ENCODE results near the gene SERTAD2.

SERTAD2 gene

DNA sequence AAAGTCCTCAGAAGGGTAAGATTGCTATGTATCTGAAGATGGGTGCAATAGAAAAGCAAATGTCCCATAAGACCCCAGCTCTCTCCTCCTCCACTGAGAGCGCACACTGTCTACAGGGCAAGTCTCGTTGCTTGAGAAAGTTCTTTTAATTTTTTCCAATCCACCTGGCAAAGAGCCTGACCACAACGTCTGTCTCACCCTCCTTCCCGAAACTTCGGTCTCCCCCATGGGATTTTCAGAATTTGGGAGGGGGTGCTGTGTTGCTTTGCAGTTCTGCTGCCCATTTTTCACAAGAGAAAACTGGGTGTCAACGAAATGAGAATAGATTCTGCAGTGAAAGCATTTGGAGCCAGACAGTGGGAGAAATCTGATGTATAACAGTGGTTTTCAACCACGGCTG, 40.4 kb downstream of the SERTAD2 start:
- H3K9me3 ChIP-seq (ENCODE audit: low read length) = no peaks in the 10 kb centered on the region
- peaks cover 10% of the 10 kb centered on the region for H3K4me1 ChIP-seq (ENCODE audit: insufficient read depth, low read length)
- no peaks in the 10 kb centered on the region for H3K27me3 ChIP-seq (ENCODE audit: insufficient read depth, low read length)
- H3K4me3 ChIP-seq (ENCODE audit: low read length) = no peak overlapping the region
- no peak overlapping the region for H2AFZ ChIP-seq (ENCODE audit: low read depth, low read length)
- H3K36me3 ChIP-seq (ENCODE audit: insufficient read depth, low read length) = no peaks in the 10 kb centered on the region

- H3K4me3 ChIP-seq (ENCODE audit: low read length) = no peak overlapping the region
- no peaks in the 10 kb centered on the region for H3K27me3 ChIP-seq (ENCODE audit: insufficient read depth, low read length)
- no peaks in the 10 kb centered on the region for H3K36me3 ChIP-seq (ENCODE audit: insufficient read depth, low read length)
- H3K4me1 ChIP-seq (ENCODE audit: insufficient read depth, low read length) = peaks cover 6% of the 10 kb centered on the region
- H2AFZ ChIP-seq (ENCODE audit: low read depth, low read length) = no peak overlapping the region
- no peaks in the 10 kb centered on the region for H3K9me3 ChIP-seq (ENCODE audit: low read length)
Measured at GRCh38 chr2:64612575-64613195, 41.0 kb downstream of the SERTAD2 start.

DNA sequence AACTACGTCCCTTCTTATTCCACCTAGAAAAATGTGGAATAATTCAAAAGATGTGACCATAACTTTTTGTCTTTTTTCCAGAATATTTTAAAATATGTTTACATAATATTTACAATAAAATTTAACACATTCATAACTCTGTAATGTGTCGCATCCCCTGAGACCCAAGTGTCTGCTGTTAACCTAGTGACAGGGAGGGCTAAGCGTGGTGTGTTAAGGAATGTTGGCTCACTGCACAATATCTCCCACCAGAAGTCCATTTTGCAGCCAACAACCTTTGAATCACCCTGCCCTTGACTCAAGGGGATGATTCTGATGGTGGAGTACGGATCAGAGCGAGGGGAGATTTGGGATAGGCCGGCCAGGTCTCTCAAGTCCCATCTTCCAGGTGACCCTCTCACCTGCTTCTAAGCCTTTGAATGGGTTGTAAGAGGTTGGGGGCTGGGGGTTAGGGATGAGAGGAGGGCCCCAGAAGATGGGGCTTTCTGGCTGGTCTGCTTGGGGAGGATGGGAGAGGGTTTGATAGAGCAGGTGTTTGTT, 43.3 kb downstream of the SERTAD2 start:
- no peak overlapping the region for H2AFZ ChIP-seq (ENCODE audit: low read depth, low read length)
- no peaks in the 10 kb centered on the region for H3K36me3 ChIP-seq (ENCODE audit: insufficient read depth, low read length)
- H3K27me3 ChIP-seq (ENCODE audit: insufficient read depth, low read length) = no peaks in the 10 kb centered on the region
- H3K4me3 ChIP-seq (ENCODE audit: low read length) = no peak overlapping the region
- no peaks in the 10 kb centered on the region for H3K9me3 ChIP-seq (ENCODE audit: low read length)
- H3K4me1 ChIP-seq (ENCODE audit: insufficient read depth, low read length) = no peaks in the 10 kb centered on the region

GRCh38 chr2:64609942-64610281, 43.8 kb downstream of the SERTAD2 start:
- no peaks in the 10 kb centered on the region for H3K9me3 ChIP-seq (ENCODE audit: low read length)
- H3K36me3 ChIP-seq (ENCODE audit: insufficient read depth, low read length) = no peaks in the 10 kb centered on the region
- H3K4me1 ChIP-seq (ENCODE audit: insufficient read depth, low read length) = no peaks in the 10 kb centered on the region
- H2AFZ ChIP-seq (ENCODE audit: low read depth, low read length) = no peak overlapping the region
- H3K27me3 ChIP-seq (ENCODE audit: insufficient read depth, low read length) = no peaks in the 10 kb centered on the region
- H3K4me3 ChIP-seq (ENCODE audit: low read length) = no peak overlapping the region

GRCh38 chr2:64609227-64609941, 44.3 kb downstream of the SERTAD2 start:
- H2AFZ ChIP-seq (ENCODE audit: low read depth, low read length) = no peak overlapping the region
- H3K4me1 ChIP-seq (ENCODE audit: insufficient read depth, low read length) = no peaks in the 10 kb centered on the region
- H3K36me3 ChIP-seq (ENCODE audit: insufficient read depth, low read length) = no peaks in the 10 kb centered on the region
- H3K4me3 ChIP-seq (ENCODE audit: low read length) = no peak overlapping the region
- no peaks in the 10 kb centered on the region for H3K27me3 ChIP-seq (ENCODE audit: insufficient read depth, low read length)
- peaks cover under 1% of the 10 kb centered on the region for H3K9me3 ChIP-seq (ENCODE audit: low read length)

DNA sequence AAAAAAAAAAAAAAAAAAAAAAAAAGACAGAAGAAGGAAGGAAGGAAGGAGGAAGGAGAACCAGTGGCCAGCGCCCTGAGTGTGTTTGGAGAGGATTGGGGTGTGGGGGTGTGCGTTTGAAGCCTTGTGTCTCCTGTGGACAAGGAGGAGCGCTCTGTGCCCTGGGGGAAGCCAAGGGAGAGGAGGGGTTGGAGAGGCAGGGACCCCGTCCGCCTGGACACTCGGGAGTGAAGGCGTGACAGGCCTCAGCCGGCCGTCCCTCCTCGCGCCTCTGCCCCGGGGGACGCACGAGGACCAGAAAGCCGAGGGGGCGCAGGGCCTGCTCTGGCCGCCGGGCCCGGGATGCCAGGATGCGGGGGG, 44.9 kb downstream of the SERTAD2 start:
- peaks cover 3% of the 10 kb centered on the region for H3K9me3 ChIP-seq (ENCODE audit: low read length)
- no peak overlapping the region for H3K4me3 ChIP-seq (ENCODE audit: low read length)
- no peaks in the 10 kb centered on the region for H3K4me1 ChIP-seq (ENCODE audit: insufficient read depth, low read length)
- no peaks in the 10 kb centered on the region for H3K27me3 ChIP-seq (ENCODE audit: insufficient read depth, low read length)
- H3K36me3 ChIP-seq (ENCODE audit: insufficient read depth, low read length) = no peaks in the 10 kb centered on the region
- no peak overlapping the region for H2AFZ ChIP-seq (ENCODE audit: low read depth, low read length)

DNA sequence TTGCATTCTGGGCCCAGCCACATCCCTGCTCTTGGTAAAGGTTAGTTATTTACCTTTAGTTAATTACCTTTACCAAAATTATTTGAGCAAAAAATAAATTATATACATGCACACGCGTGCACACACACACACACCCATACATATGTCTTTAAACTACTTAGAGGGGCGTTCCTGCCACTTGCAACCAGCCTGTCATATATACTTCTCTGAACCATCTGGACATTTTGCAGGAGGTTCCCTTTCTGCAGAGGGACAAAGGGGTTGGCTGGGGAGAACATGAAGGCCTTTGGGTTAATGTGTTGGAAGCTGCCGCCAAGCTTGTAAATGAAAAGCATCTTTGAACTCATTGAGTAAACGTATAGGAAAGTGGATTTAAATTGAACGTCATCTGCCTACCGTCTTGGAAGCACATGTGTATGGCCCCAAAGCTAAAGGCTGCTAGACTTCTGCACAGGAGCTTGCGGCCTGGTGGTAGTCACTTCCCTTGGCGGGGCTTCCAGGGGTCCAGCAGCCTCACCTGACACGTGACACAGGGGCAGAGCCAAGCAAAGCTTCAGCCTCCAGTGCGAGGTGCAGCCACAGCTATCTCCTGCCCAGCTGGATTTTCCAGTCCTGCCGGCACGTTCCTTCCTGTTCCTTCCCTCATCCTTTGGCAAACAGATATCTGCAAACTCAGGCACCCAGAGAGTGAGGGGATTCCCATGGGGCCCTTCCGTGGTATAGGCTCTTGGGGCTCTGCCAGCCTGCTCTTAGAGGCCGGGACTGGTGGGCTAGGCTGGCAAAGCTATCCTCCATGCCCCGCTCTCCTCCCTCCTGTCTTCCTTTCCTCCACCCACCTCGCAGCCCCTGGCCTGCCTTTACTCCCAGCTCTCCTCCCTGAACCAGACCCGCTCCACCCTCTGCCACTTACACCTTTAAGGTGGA, 46.1 kb downstream of the SERTAD2 start:
- Histone ChIP-seq H3K36me3 (ENCODE audit: insufficient read depth, low read length) (no peaks in the 10 kb centered on the region), H3K9me3 (ENCODE audit: low read length) (peaks cover 3% of the 10 kb centered on the region), H3K27me3 (ENCODE audit: insufficient read depth, low read length) (no peaks in the 10 kb centered on the region), H3K4me3 (ENCODE audit: low read length) (no peak overlapping the region), H3K4me1 (ENCODE audit: insufficient read depth, low read length) (no peaks in the 10 kb centered on the region), H2AFZ (ENCODE audit: low read depth, low read length) (no peak overlapping the region)

DNA sequence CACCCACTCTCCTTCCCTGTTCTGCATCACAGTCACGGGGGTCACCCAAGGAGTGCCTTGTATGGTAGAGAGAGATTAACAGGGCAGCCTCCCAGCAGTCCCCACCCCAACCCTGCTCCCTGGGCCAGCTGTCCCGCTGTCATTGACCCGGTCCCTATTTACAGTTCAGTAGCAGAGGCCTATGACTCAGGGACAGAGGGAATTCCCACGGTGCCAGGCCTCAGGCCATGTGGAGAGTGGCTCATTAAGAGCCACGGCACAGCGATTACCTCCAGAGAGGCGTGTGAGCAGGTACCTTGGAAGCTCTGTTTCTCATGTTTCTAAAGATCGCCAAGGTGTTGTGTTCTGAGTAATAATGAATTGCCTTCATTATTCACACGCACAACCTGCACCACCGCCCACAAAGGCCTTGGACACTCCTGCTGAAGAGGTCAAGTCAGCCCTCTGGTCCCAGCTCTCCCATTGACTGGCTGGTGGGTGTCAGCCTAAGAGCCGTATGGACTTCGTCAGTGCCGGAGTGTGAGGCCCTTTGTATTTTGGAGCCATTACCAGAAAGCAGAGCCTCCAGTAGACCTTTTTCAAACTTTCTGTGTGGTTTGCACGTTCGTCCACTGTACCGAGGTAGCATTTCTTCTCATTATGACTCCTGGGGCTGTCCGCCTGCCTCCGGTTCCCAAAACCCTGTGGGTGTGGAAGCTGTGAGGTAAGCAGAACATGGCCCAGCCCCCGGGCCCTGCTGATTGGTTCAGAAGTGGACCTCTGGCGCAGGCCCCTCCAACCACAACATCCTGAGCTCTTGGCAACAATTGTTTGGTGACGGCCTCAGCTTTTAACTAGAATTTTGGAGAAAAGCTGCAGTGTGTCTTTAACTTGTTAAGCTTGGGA, 47.0 kb downstream of the SERTAD2 start:
- H3K9me3 ChIP-seq (ENCODE audit: low read length) = peaks cover 3% of the 10 kb centered on the region
- no peaks in the 10 kb centered on the region for H3K4me1 ChIP-seq (ENCODE audit: insufficient read depth, low read length)
- H3K36me3 ChIP-seq (ENCODE audit: insufficient read depth, low read length) = no peaks in the 10 kb centered on the region
- H3K4me3 ChIP-seq (ENCODE audit: low read length) = no peak overlapping the region
- H2AFZ ChIP-seq (ENCODE audit: low read depth, low read length) = no peak overlapping the region
- no peaks in the 10 kb centered on the region for H3K27me3 ChIP-seq (ENCODE audit: insufficient read depth, low read length)

DNA sequence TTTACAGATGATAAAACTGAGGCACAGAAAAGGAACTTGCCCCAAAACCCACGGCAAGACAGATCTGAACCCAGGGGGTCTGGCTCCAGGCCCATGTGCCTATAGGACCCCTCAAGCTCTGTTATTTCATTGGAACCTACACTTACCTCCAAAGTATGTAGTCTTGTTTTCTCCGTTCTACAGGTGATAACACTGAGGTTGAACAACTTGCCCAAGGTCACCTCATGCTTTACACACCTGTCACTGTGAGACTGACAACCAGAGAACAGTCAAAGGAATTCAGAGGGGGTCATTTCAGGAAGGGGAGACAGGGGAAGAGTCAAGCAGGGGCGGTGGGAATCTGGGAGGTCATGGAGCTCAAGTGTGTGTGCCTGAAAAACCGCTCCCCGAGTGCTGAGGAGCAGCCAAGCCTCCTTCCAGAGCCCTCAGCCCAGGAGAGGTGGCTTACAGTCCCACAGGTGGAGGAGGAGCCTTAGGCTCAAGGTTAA, 47.7 kb downstream of the SERTAD2 start:
- Histone ChIP-seq H3K36me3 (ENCODE audit: insufficient read depth, low read length) (no peaks in the 10 kb centered on the region), H3K4me1 (ENCODE audit: insufficient read depth, low read length) (no peaks in the 10 kb centered on the region), H3K9me3 (ENCODE audit: low read length) (peaks cover 3% of the 10 kb centered on the region), H3K27me3 (ENCODE audit: insufficient read depth, low read length) (no peaks in the 10 kb centered on the region), H2AFZ (ENCODE audit: low read depth, low read length) (no peak overlapping the region), H3K4me3 (ENCODE audit: low read length) (no peak overlapping the region)

DNA sequence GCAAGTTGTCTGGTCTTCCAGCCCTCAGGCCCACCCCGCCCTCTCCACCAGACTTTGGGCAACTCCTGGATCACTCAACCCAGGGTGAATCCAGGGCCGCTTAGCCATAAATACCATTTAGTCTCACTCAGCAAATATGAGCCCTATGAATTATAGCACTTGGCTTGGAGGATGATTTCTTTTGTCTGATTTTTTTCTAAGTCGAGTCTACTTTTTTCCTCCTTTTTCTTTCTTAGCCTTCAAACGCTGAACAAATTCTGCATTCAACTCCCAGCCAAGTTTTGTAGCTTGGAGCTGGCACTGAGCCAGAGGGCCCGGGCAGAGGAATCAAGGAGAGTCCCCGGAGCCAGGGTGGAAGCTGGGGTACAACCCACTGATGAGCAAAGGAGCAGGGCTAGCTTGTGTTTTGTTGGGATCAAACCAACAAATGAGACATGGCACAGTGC, 48.7 kb downstream of the SERTAD2 start:
- Histone ChIP-seq H3K4me1 (ENCODE audit: insufficient read depth, low read length) (no peaks in the 10 kb centered on the region), H3K9me3 (ENCODE audit: low read length) (peaks cover 3% of the 10 kb centered on the region), H3K4me3 (ENCODE audit: low read length) (no peak overlapping the region), H3K36me3 (ENCODE audit: insufficient read depth, low read length) (no peaks in the 10 kb centered on the region), H3K27me3 (ENCODE audit: insufficient read depth, low read length) (no peaks in the 10 kb centered on the region), H2AFZ (ENCODE audit: low read depth, low read length) (no peak overlapping the region)

GRCh38 chr2:64604155-64604554, 49.6 kb downstream of the SERTAD2 start:
- H3K4me1 ChIP-seq (ENCODE audit: insufficient read depth, low read length) = no peaks in the 10 kb centered on the region
- no peaks in the 10 kb centered on the region for H3K36me3 ChIP-seq (ENCODE audit: insufficient read depth, low read length)
- H3K4me3 ChIP-seq (ENCODE audit: low read length) = no peak overlapping the region
- H3K9me3 ChIP-seq (ENCODE audit: low read length) = peaks cover 3% of the 10 kb centered on the region
- no peaks in the 10 kb centered on the region for H3K27me3 ChIP-seq (ENCODE audit: insufficient read depth, low read length)
- H2AFZ ChIP-seq (ENCODE audit: low read depth, low read length) = no peak overlapping the region

DNA sequence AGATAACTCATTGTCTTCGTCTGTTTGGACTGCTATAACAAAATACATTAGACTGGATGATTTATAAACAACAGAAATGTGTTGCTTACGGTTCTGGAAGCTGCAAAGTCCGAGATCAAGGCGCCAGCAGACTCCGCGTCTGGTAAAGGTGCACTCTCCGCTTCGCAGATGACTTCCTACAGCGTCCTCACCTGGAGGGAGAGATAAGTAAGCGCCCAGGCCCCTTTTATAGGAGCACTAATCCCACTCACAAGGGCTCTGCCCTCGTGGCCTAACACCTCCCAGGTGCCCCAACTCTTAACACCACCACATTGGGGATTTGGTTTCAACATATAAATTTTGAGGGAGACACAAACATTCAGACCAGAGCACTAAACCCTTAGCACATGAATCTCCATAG, 51.3 kb downstream of the SERTAD2 start:
- H3K4me1 ChIP-seq (ENCODE audit: insufficient read depth, low read length) = no peaks in the 10 kb centered on the region
- H3K27me3 ChIP-seq (ENCODE audit: insufficient read depth, low read length) = no peaks in the 10 kb centered on the region
- H3K4me3 ChIP-seq (ENCODE audit: low read length) = no peak overlapping the region
- no peak overlapping the region for H2AFZ ChIP-seq (ENCODE audit: low read depth, low read length)
- H3K36me3 ChIP-seq (ENCODE audit: insufficient read depth, low read length) = no peaks in the 10 kb centered on the region
- H3K9me3 ChIP-seq (ENCODE audit: low read length) = peaks cover 3% of the 10 kb centered on the region

All from neuron (in vitro differentiated cells).